BLaER1 treated with 17β-estradiol and CSF1 and Interleukin-3, amounts not matched to agents 10 nM and 100 nM (cell line): ENCODE measurements around the gene FAM227B.

ENCODE experiments used
- H3K27ac ChIP-seq, 11 experiments: shearing (Covaris generic); formaldehyde crosslinking; 2 replicates each; pipeline ENCODE4 v1.8.1; 2022
- H3K27me3 ChIP-seq, 11 experiments: shearing (Covaris generic); formaldehyde crosslinking; 2 replicates each; pipeline ENCODE4 v1.8.1; 2022
- H3K36me3 ChIP-seq, 11 experiments: shearing (Covaris generic); formaldehyde crosslinking; 2 replicates each; pipeline ENCODE4 v1.8.1; 2022
- H3K4me1 ChIP-seq, 10 experiments: shearing (Covaris generic); formaldehyde crosslinking; 2 replicates each; pipeline ENCODE4 v1.8.1; 2022
- H3K4me2 ChIP-seq, 11 experiments: shearing (Covaris generic); formaldehyde crosslinking; 2 replicates each; pipeline ENCODE4 v1.8.1; 2022
- H3K4me3 ChIP-seq, 10 experiments: shearing (Covaris generic); formaldehyde crosslinking; 2 replicates each; pipeline ENCODE4 v1.8.1; 2022
- H3K9ac ChIP-seq, 11 experiments: shearing (Covaris generic); formaldehyde crosslinking; 2 replicates each; pipeline ENCODE4 v1.8.1; 2022
- H3K9me3 ChIP-seq, 11 experiments: shearing (Covaris generic); formaldehyde crosslinking; replicated peaks in 1 of 11; 2 replicates each; pipeline ENCODE4 v1.8.1; 2022
- H4K20me1 ChIP-seq, 11 experiments: shearing (Covaris generic); formaldehyde crosslinking; 2 replicates each; pipeline ENCODE4 v1.8.1; 2022
- Cebpa-rat ChIP-seq, 11 experiments: shearing (Covaris generic); IDR thresholded peaks; 2 replicates each; pipeline ENCODE4 v1.8.1; 2022

FAM227B gene

GRCh38 chr15:49293941-49294340, 326.7 kb downstream of the FAM227B start:
- H3K9me3 ChIP-seq = peaks cover 0 to 16% (median 0%) of the 10 kb centered on the region in 11 experiments; a peak in 9 of 22 replicates
- no peak overlapping the region for H3K27ac ChIP-seq

GRCh38 chr15:49290191-49290590, 330.4 kb downstream of the FAM227B start:
- TF ChIP-seq Cebpa-rat (IDR thresholded peaks at IDR 0.05) = no peak

More at GRCh38 chr15:49293941-49294340, 326.7 kb downstream of the FAM227B start:
- Histone ChIP-seq H3K4me2 (no peak overlapping the region), H4K20me1 (no peaks in the 10 kb centered on the region), H3K9ac (no peak overlapping the region), H3K4me3 (no peak overlapping the region), H3K4me1 (no peaks in the 10 kb centered on the region), H3K36me3 (peaks cover 40 to 92% (median 51%) of the 10 kb centered on the region in 11 experiments), H3K27me3 (no peaks in the 10 kb centered on the region)
- no peak for TF ChIP-seq Cebpa-rat (IDR thresholded peaks at IDR 0.05)

GRCh38 chr15:49288391-49288790, 332.2 kb downstream of the FAM227B start:
- no peak overlapping the region for H3K4me3 ChIP-seq
- H3K27ac ChIP-seq = no peak overlapping the region
- no peaks in the 10 kb centered on the region for H3K9me3 ChIP-seq
- H3K4me2 ChIP-seq = no peak overlapping the region
- no peak for TF ChIP-seq Cebpa-rat (IDR thresholded peaks at IDR 0.05)
- peaks cover 0 to 8% (median 0%) of the 10 kb centered on the region in 10 experiments; a peak in 1 of 20 replicates for H3K4me1 ChIP-seq
- H3K9ac ChIP-seq = no peak overlapping the region
- H3K27me3 ChIP-seq = no peaks in the 10 kb centered on the region
- peaks cover 49 to 98% (median 59%) of the 10 kb centered on the region in 11 experiments for H3K36me3 ChIP-seq
- H4K20me1 ChIP-seq = no peaks in the 10 kb centered on the region

More at GRCh38 chr15:49290191-49290590, 330.4 kb downstream of the FAM227B start:
- Histone ChIP-seq H3K4me2 (no peak overlapping the region), H3K4me3 (no peak overlapping the region), H3K4me1 (peaks cover 0 to 8% (median 0%) of the 10 kb centered on the region in 10 experiments; a peak in 1 of 20 replicates), H3K9me3 (no peaks in the 10 kb centered on the region), H3K36me3 (peaks cover 41 to 98% (median 53%) of the 10 kb centered on the region in 11 experiments), H4K20me1 (no peaks in the 10 kb centered on the region), H3K9ac (no peak overlapping the region), H3K27ac (no peak overlapping the region), H3K27me3 (no peaks in the 10 kb centered on the region)

- H3K27me3 ChIP-seq = no peaks in the 10 kb centered on the region
- TF ChIP-seq Cebpa-rat (IDR thresholded peaks at IDR 0.05) = no peak
- H3K9me3 ChIP-seq = no peaks in the 10 kb centered on the region
- peaks cover 47 to 98% (median 60%) of the 10 kb centered on the region in 11 experiments for H3K36me3 ChIP-seq
- H3K27ac ChIP-seq = no peak overlapping the region
- H3K4me1 ChIP-seq = peaks cover 0 to 8% (median 0%) of the 10 kb centered on the region in 10 experiments; a peak in 1 of 20 replicates
- no peak overlapping the region for H3K4me3 ChIP-seq
- H3K4me2 ChIP-seq = no peak overlapping the region
- no peaks in the 10 kb centered on the region for H4K20me1 ChIP-seq
- no peak overlapping the region for H3K9ac ChIP-seq
Observed at GRCh38 chr15:49287481-49287880, 333.1 kb downstream of the FAM227B start.

GRCh38 chr15:49286649-49287404, 333.8 kb downstream of the FAM227B start:
- H3K4me3 ChIP-seq = no peak overlapping the region
- no peaks in the 10 kb centered on the region for H4K20me1 ChIP-seq
- no peak overlapping the region for H3K4me2 ChIP-seq
- H3K4me1 ChIP-seq = peaks cover 0 to 8% (median 0%) of the 10 kb centered on the region in 10 experiments; a peak in 1 of 20 replicates
- H3K36me3 ChIP-seq = peaks cover 45 to 98% (median 60%) of the 10 kb centered on the region in 11 experiments
- no peaks in the 10 kb centered on the region for H3K9me3 ChIP-seq
- no peak for TF ChIP-seq Cebpa-rat (IDR thresholded peaks at IDR 0.05)
- no peak overlapping the region for H3K27ac ChIP-seq
- H3K27me3 ChIP-seq = no peaks in the 10 kb centered on the region
- H3K9ac ChIP-seq = no peak overlapping the region

GRCh38 chr15:49282366-49282765, 338.3 kb downstream of the FAM227B start:
- no peak overlapping the region for H3K27ac ChIP-seq

GRCh38 chr15:49279521-49280456, 340.8 kb downstream of the FAM227B start:
- Histone ChIP-seq H3K4me1 (peaks cover 0 to 10% (median 0%) of the 10 kb centered on the region in 10 experiments; a peak in 6 of 20 replicates), H3K4me2 (no peak overlapping the region), H4K20me1 (no peaks in the 10 kb centered on the region), H3K36me3 (peaks cover 26 to 67% (median 34%) of the 10 kb centered on the region in 11 experiments), H3K27me3 (no peaks in the 10 kb centered on the region), H3K27ac (no peak overlapping the region), H3K4me3 (no peak overlapping the region), H3K9ac (no peak overlapping the region), H3K9me3 (peaks cover 0 to 4% (median 0%) of the 10 kb centered on the region in 11 experiments; a peak in 1 of 22 replicates)
- TF ChIP-seq Cebpa-rat (IDR thresholded peaks at IDR 0.05) = no peak

More at GRCh38 chr15:49282366-49282765, 338.3 kb downstream of the FAM227B start:
- Histone ChIP-seq H3K4me1 (peaks cover 0 to 8% (median 0%) of the 10 kb centered on the region in 10 experiments; a peak in 1 of 20 replicates), H4K20me1 (no peaks in the 10 kb centered on the region), H3K4me2 (no peak overlapping the region), H3K9me3 (peaks cover 0 to 4% (median 0%) of the 10 kb centered on the region in 11 experiments; a peak in 1 of 22 replicates), H3K27me3 (no peaks in the 10 kb centered on the region), H3K36me3 (peaks cover 27 to 86% (median 46%) of the 10 kb centered on the region in 11 experiments), H3K4me3 (no peak overlapping the region), H3K9ac (no peak overlapping the region)
- no peak for TF ChIP-seq Cebpa-rat (IDR thresholded peaks at IDR 0.05)

- no peaks in the 10 kb centered on the region for H4K20me1 ChIP-seq
- H3K9ac ChIP-seq = no peak overlapping the region
- H3K4me3 ChIP-seq = no peak overlapping the region
- peaks cover 0 to 10% (median 0%) of the 10 kb centered on the region in 10 experiments; a peak in 6 of 20 replicates for H3K4me1 ChIP-seq
- peaks cover 15 to 66% (median 26%) of the 10 kb centered on the region in 11 experiments for H3K36me3 ChIP-seq
- H3K4me2 ChIP-seq = no peak overlapping the region
- peaks cover 0 to 4% (median 0%) of the 10 kb centered on the region in 11 experiments; a peak in 1 of 22 replicates for H3K9me3 ChIP-seq
- no peaks in the 10 kb centered on the region for H3K27me3 ChIP-seq
- H3K27ac ChIP-seq = no peak overlapping the region
- no peak for TF ChIP-seq Cebpa-rat (IDR thresholded peaks at IDR 0.05)
Observed at GRCh38 chr15:49278751-49279150, 341.9 kb downstream of the FAM227B start.
